Daoy (cell line): ENCODE data around the gene FOXL2. TPM values are rescaled to one million over a fixed set of nuclear protein-coding genes. Genes with fewer than 3 reads are reported as not detected.
"Not testable (repeated sequence)": the region's sequence is repeated elsewhere in the genome, so short reads cannot be mapped to it uniquely, and the experiment has no call there.

Experiments used
- DNase-seq: peaks from one replicate; pipeline ENCODE4 v3.0.0-alpha.2; 2015; ENCODE audit warnings: low read depth
- total RNA-seq: library from RNA; depleted of rRNA; stranded (reverse); fragments of >200 nt; shearing (Covaris generic); gene quantifications from 2 replicates; pipeline ENCODE4 v1.2.3, GENCODE V29; 2014

The FOXL2 gene
- total RNA-seq, 1 experiment from 2014 or later: 9.0 TPM

GRCh38 chr3:138933068-138933668, 13.8 kb downstream of the FOXL2 start:
- DNase-seq: no peak

GRCh38 chr3:138928727-138929372, 18.1 kb downstream of the FOXL2 start:
- DNase-seq: no peak

DNA sequence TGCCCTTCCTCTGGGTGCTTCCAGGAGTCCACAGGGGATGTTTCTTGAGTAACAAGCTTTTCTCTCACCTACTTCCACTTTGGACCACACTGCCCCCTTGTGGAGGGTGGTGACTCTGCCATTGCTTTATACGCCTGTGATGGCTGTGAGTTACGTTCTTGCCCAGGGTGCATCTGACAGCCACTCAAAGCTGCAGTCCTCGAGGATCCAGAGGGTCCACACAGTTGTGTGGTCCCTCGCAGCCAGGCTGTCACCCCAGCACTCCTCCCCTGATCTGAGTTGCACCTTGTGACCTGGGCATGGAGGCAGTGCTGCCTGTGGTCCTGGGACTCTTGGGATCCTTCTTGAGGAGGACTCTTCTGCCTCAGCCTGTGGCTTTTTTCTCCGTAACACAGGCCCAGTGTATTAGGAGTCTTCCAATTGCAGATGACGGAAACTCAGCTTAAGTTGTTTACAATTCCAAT, 23.4 kb downstream of the FOXL2 start:
- peak; percentile 87 for DNase-seq

DNA sequence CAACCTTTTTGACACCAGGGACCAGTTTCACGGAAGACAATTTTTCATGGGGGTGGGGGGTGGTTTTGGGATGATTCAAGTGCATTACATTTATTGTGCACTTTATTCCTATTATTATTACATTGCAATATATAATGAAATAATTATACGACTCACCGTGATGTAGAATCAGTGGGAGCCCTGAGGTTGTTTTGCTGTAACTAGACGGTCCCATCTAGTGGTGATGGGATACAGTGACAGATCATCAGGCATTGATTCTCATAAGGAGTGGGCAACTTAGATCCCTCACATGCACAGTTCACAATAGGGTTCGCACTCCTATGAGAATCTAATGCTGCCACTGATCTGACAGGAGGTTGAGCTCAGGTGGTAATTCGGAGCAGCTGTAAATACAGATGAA, 24.5 kb downstream of the FOXL2 start:
- DNase-seq: not testable (repeated sequence)

DNA sequence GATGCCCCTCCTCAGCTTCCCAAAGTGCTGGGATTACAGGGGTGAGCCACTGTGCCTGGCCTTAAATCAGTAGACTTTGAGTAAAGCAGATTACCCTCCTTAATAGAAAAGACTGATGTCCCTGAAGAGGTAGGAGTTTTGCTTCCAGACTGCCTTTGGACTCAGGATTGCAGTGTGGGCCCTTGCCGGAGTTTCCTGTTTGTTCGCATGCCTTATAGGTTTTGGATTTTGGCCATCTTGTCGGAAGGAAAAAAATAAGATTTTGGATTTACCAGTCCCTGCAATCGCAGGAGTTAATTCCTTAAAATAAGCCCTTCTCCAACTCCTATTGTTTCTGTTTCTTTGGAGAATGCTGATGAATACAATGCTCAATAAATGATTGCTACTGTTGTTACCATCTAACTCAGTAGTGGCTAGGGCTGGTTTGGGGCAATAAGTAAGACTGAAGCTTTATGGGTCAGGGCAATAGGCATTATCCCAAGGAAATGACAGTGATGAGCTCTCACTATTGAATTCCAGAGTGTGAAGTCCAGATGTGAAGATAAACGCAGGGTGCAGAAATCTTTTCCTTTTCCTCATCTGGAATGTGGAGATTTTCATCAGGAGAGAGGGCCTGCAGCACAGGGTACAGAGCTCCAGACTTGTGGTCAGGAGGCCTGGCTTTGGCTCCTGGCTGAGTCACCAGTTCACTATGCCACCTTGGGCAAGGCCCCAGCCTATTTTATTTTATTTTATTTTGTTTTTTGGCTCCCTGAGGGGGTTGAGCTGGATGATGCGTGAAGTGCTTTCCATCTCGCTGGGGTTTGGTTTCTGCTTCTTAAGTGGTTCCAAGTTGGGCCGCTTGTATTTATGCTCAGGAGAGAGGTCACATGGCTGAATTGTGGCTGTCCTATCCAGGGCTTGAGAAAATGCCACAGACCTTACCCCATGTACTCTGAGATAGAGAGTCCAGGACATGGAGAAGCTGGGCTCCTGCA, 25.3 kb downstream of the FOXL2 start:
- peak; percentile 76 for DNase-seq

DNA sequence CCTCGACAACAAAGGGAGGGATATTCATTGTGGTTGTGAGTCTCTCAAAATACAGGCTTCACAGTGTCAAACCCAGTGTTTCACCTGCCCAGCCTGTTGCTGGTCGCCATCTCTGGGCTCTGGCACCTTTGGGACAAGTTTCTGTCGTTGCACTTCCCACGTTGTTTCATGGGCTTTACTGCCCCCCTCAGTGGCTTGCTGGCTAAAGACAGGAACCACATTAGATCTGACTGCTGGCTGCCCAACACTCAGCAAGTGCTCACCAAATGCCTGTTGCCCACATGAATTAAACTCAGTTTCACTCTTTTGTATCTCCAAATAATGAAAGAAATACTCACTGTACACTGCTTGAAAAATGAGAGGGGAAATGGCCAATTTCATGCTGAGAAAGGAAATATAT, 27.6 kb downstream of the FOXL2 start:
- no peak for DNase-seq

DNA sequence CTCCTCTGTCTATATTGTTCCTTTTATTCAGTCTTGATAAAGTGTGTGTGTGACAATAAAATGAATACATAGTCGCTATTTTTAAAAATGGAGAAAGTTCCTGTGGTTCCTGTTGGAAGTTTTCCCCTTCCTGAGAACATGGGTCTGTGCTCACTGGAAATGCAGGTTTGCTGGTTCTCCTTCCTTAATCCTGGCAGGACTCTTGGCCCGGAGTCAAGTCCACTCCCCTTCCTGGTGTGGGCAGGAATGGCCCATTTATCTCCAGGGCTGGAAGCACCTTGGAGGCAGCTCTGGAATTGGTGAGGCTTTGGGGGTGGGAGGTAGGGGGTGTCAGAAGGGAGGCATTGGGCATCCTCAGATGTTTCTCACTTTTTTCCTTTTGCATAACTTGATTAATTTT, 30.1 kb downstream of the FOXL2 start:
- DNase-seq: peak; percentile 30

DNA sequence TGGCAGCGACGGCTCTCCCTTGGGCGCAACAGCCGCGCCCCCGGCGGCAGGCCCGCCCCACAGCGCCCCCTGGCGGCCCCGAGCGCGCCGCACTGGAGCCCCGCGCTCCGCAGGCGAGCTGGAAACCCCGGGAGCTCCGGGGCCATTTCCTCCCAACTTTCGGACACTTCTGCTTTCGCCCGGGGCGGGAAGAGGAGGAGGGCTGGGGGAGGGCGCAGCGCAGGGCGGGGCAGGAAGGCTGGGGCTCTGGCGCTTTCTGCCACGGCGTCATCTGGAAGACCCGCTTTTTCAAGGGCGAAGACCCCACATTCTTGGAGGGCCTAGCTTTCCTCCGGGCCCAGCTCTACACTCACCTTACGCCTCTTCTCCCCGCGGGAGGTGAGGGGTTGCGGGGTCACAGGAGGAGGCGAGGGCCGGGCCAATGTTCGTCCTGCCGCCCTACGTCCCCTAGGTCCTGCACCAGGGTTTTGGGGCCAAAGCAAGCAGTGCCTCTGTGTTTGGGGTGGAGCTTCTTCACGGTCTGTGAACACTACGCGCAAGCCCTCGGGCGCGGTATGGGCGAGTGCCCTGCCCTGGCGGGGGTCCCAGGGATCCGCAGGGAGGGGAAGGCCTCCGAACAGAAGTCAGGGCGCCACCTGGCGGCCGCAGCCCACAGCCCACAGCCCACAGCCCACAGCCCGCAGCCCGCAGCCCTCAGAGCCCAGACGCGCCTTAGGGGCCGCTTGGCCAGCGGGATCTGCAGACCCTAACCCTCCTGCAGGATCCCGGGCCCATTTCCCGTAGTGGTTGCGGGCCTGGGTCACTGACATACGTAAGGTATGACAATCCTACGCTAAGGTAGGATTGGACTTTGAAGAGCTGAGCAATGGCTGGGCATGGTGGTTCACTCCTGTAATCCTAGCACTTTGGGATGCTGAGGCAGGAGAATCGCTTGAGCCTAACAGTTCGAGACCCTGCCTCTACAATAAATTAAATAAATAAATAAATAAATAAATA, 31.1 kb downstream of the FOXL2 start:
- peak; percentile 94 for DNase-seq

DNA sequence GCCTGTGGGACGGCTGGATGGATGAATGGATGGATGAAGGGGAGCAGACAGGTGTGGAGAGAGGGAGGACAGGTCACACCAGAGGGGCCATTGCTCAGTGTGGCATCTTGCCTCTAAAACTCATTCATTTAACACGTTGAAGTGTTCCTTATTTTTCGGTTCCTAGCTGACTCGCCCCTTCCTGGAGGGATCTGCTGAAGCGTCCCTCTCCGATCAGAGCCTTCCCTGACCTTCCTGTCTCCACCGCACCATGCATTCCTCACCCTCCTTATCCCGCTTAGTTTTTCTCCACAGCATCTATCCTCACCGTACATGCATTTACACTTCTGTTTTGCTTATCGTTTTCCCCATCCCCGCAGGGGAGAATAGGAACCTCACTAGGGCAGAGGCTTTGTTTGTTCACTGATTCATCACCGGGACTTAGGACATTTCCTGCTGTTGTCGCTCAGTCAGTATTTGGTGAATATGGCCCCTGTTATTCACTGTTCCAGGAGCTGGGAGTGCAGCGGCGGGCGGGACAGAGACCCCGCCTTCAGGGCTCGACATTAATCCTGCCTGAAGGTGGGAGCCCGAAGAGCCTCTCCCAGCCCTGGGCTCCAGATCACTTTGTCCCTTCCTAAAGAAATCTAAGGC, 32.0 kb downstream of the FOXL2 start:
- DNase-seq: peak; percentile 86

- no peak for DNase-seq
Observed at GRCh38 chr3:138913766-138914165, 33.2 kb downstream of the FOXL2 start.

GRCh38 chr3:138912237-138912636, 34.7 kb downstream of the FOXL2 start:
- no peak for DNase-seq

- DNase-seq: no peak
Observed at GRCh38 chr3:138911621-138912020, 35.3 kb downstream of the FOXL2 start.

GRCh38 chr3:138909904-138910303, 37.0 kb downstream of the FOXL2 start:
- no peak for DNase-seq

DNA sequence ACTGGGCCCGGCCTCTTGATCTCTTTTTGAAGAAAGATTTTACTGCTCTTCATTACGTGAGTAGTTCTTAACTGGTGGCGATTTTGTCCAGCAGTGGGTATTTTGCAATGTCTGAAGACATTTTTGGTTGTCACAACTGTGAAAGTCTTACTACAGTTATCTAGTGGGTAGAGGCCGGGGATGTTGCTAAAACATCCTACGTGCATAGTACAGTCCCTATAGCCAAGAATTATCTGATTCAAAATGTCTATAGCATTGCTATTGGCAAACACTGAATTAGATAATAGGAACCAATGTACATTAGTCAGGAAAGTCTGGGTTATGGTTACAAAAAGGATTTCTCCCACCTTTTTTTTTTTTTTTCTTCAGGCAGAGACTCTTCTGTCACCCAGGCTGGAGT, 38.1 kb downstream of the FOXL2 start:
- DNase-seq: no peak

DNA sequence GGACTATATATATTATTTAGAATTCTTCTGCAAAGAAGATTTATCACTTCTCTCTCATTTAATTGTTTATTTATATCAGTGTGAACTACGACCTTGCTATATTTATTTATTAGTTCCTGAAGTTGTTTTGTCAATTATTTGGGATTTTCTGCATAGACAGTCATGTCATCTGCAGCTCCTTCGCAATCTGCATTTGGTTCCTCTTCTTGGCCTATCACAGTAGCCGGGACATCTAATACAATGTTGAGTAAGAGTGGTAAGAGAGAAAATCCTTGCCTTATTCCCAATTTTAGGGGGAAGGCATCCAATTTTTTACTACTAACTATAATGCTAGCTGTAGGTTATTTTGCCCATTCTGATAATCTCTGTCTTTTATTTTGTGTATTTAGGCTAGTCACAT, 39.4 kb downstream of the FOXL2 start:
- no peak for DNase-seq

GRCh38 chr3:138902171-138902570, 44.8 kb downstream of the FOXL2 start:
- DNase-seq: no peak

DNA sequence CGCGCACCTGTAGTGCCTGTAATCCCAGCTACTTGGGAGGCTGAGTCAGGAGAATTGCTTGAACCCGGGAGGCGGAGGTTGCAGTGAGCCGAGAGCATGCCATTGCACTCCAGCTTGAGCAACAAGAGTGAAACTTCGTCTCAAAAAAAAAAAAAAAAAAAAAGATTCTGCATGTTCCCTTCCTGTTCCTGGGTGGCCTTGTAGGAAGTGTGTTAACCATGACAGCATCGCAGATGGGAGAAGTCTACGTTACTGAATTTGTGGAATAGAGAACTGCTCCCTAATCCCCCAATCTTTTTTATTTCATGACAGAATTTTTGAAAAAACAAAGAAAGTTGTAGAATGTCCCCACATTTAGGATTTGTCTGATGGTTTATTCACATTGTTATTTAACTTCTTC, 45.4 kb downstream of the FOXL2 start:
- DNase-seq: no peak

DNA sequence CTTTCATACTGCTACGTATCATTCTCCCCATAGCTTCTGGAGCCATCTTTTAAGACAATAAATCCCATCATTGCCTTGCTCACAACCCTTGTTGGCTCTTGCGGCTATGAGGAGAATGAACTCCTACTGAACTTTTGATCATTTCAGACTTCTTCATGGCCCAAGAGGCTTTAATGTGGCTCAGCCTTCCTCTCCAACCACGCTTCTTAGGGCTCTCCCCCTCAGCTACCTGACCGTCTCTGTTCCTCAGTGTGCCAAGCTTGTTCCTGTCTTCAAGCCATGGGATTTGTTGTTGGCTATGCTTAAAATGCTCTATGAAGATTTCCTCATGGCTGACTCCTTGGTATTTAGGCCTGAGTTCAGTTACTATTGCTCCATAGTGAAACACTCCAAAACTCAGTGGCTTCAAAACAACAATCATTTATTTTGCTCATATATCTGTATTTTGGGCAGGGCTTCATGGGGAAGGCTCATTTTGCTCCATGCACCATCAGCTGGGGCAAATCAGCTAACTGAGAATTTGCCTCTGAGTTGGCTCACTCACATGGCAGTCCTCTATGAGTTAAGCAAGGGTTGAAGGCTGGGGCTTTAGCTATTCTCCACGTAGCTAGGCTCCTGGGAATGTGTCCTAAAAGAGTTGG, 47.5 kb downstream of the FOXL2 start:
- no peak for DNase-seq

GRCh38 chr3:138898708-138899107, 48.2 kb downstream of the FOXL2 start:
- no peak for DNase-seq

DNA sequence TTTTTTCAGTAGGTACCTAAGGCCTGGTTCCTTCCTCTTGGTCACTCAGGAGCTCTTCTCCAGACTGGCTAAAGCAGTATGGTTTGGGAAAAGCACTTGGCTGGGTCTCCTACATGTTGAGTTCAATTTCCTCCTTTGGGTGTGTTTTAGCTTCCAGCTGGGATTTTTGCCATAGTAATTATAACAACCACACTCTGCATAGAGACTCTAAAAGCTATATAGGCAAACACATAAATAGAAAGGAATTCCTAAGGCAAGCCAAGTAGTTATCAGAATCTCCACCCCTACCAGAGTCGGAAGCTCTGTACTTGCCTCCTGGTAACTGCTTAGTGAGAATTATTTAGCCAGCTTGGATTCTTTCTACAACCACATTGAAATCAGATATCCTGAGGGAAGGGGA, 48.6 kb downstream of the FOXL2 start:
- peak; percentile 37 for DNase-seq
